Mucosa of descending colon (tissue), 3 donors: ENCODE data around the gene DEK. TPM values are rescaled to one million over a fixed set of nuclear protein-coding genes. Genes with fewer than 3 reads are reported as not detected.
A peak's percentile ranks its signal among the peaks of the same experiment; 100 is the strongest.

ENCODE experiments used
- ATAC-seq: fragments of 200-7000 bp; cut with Tn5 transposase; one replicate; pipeline ENCODE4 v1.9.1; 2020; ENCODE audit warnings: mild to moderate bottlenecking, moderate library complexity
- DNase-seq, 3 donors: peaks; one replicate each; pipeline ENCODE4 v3.0.0-alpha.2; 2020
- H3K36me3 ChIP-seq: fragments of 200-600 bp; one replicate; pipeline ENCODE4 v1.8.0; 2021; ENCODE audit warnings: low read depth, mild to moderate bottlenecking
- H3K4me1 ChIP-seq: fragments of 200-600 bp; one replicate; pipeline ENCODE4 v1.8.0; 2021; ENCODE audit warnings: low read depth, mild to moderate bottlenecking
- H3K4me3 ChIP-seq: fragments of 200-600 bp; one replicate; pipeline ENCODE4 v1.8.0; 2021; ENCODE audit warnings: mild to moderate bottlenecking
- H3K9me3 ChIP-seq: fragments of 200-600 bp; one replicate; pipeline ENCODE4 v1.8.0; 2021; ENCODE audit warnings: mild to moderate bottlenecking
- CTCF ChIP-seq: fragments of 200-600 bp; IDR thresholded peaks from one replicate; pipeline ENCODE4 v1.8.0; 2022; ENCODE audit warnings: antibody characterized with exemption, mild to moderate bottlenecking
- intact Hi-C, 2 donors: fragments of 100-400 bp; cut with DNase I in 1 of 2; cut with micrococcal nuclease in 1 of 2; formaldehyde crosslinking; loops; one replicate each; pipeline versions ENCODE4 v1.11.0 to v1.11.1; 2022; cut with DNase I, micrococcal nuclease
- total RNA-seq, 3 donors: library from RNA; stranded (reverse); fragmentation: NEBNext Ultra II Directional in 2 of 3; extraction: Animal tissue kit (Norgen Biotek cat#: 25700) in 2 of 3; gene quantifications; one replicate each; pipeline versions ENCODE4 v1.2.1 to v1.2.4, GENCODE V29; 2021 to 2023
- donor health status: DM: no; HTN: no; CAD: no; lungs with moderate emphysema.
- donor health status: DM: no; HTN: no; CAD: no.
- donor health status: DM: no; HTN: yes; CAD: no.

Gene DEK
- total RNA-seq, 3 donors from 2014 or later, result 75.6 to 123 (median 85.0) TPM

- ATAC-seq, result no peak
- Histone ChIP-seq H3K9me3 (no peaks in the 10 kb centered on the region), H3K4me1 (peaks cover 9% of the 10 kb centered on the region), H3K36me3 (no peaks in the 10 kb centered on the region), H3K4me3 (no peak overlapping the region)
- intact Hi-C loops, result no loop called here
- no peak for TF ChIP-seq CTCF
- DNase-seq, result no peak
Measured at GRCh38 chr6:18189196-18189595, 75.1 kb downstream of the DEK start.

GRCh38 chr6:18187701-18188100 lies 76.6 kb downstream of the DEK start:
- DNase-seq (no peak), ATAC-seq (no peak)
- no peak for TF ChIP-seq CTCF
- no peaks in the 10 kb centered on the region for H3K36me3 ChIP-seq
- peaks cover 9% of the 10 kb centered on the region for H3K4me1 ChIP-seq
- intact Hi-C loops, result no loop called here
- H3K4me3 ChIP-seq, result no peak overlapping the region
- no peaks in the 10 kb centered on the region for H3K9me3 ChIP-seq

- H3K9me3 ChIP-seq, result no peaks in the 10 kb centered on the region
- no peak for TF ChIP-seq CTCF
- intact Hi-C loops, result no loop called here
- H3K4me1 ChIP-seq, result peaks cover 9% of the 10 kb centered on the region
- H3K4me3 ChIP-seq, result no peak overlapping the region
- peak; percentile 23 for ATAC-seq
- no peaks in the 10 kb centered on the region for H3K36me3 ChIP-seq
- DNase-seq, result no peak
Measured at GRCh38 chr6:18186540-18187250, 77.6 kb downstream of the DEK start.

GRCh38 chr6:18186033-18186432 lies 78.3 kb downstream of the DEK start:
- Histone ChIP-seq H3K36me3 (no peaks in the 10 kb centered on the region), H3K4me1 (peaks cover 9% of the 10 kb centered on the region), H3K4me3 (no peak overlapping the region), H3K9me3 (no peaks in the 10 kb centered on the region)
- TF ChIP-seq CTCF, result no peak
- ATAC-seq (peak; percentile 56), DNase-seq (peak in 1 of 3 donors; percentile 22)
- intact Hi-C loops, result no loop called here

- no peak overlapping the region for H3K4me3 ChIP-seq
- no peaks in the 10 kb centered on the region for H3K36me3 ChIP-seq
- TF ChIP-seq CTCF, result no peak
- ATAC-seq, result peak; percentile 78
- intact Hi-C loops, result no loop called here
- DNase-seq, result no peak
- no peaks in the 10 kb centered on the region for H3K9me3 ChIP-seq
- peaks cover 9% of the 10 kb centered on the region for H3K4me1 ChIP-seq
Measured at GRCh38 chr6:18185624-18186023, 78.7 kb downstream of the DEK start.
